DND-41 (cell line): ENCODE data around the gene PMP22.
"Not testable (repeated sequence)": the region's sequence is repeated elsewhere in the genome, so short reads cannot be mapped to it uniquely, and the experiment has no call there.

Source experiments
- ATAC-seq: fragments of 200-7000 bp; cut with Tn5 transposase; 3 replicates; pipeline ENCODE4 v1.9.1; 2021; ENCODE audit warnings: low read depth; ENCODE audit not compliant: insufficient read depth
- DNase-seq: peaks from one replicate; pipeline ENCODE4 v3.0.0-alpha.2; 2020
- H2AFZ ChIP-seq: 2 replicates; pipeline ENCODE4 v1.6.0; 2012; ENCODE audit warnings: low read depth, low read length
- H3K27ac ChIP-seq: 2 replicates; pipeline ENCODE4 v1.5.1; 2012; ENCODE audit warnings: low read length, inconsistent platforms
- H3K27me3 ChIP-seq: fragments of 200-600 bp; sonication (generic); 2 replicates; pipeline ENCODE4 v1.6.0; 2012; ENCODE audit warnings: low read length, mild to moderate bottlenecking, inconsistent platforms; ENCODE audit not compliant: insufficient read depth, poor library complexity
- H3K36me3 ChIP-seq: 2 replicates; pipeline ENCODE4 v1.5.1; 2012; ENCODE audit warnings: low read length, inconsistent platforms; ENCODE audit not compliant: insufficient read depth
- H3K4me1 ChIP-seq: 2 replicates; pipeline ENCODE4 v1.5.1; 2012; ENCODE audit warnings: mild to moderate bottlenecking, low read length; ENCODE audit not compliant: insufficient read depth
- H3K4me2 ChIP-seq: 2 replicates; pipeline ENCODE4 v1.6.0; 2012; ENCODE audit warnings: mild to moderate bottlenecking, moderate library complexity, low read length, inconsistent platforms; ENCODE audit not compliant: insufficient read depth
- H3K4me3 ChIP-seq, 2 experiments: fragments of 200-600 bp in 1 of 2; shearing (Covaris generic) in 1 of 2; 2 replicates each; pipeline ENCODE4 v1.5.1; 2012 to 2016; ENCODE audit warnings: inconsistent platforms in 2 of 2, low read length in 2 of 2, mild to moderate bottlenecking in 2 of 2, low read depth in 1 of 2, moderate library complexity in 1 of 2
- H3K79me2 ChIP-seq: 2 replicates; pipeline ENCODE4 v1.6.0; 2012; ENCODE audit warnings: low read length, inconsistent platforms; ENCODE audit not compliant: insufficient read depth
- H3K9ac ChIP-seq: 2 replicates; pipeline ENCODE4 v1.6.0; 2012; ENCODE audit warnings: low read depth, mild to moderate bottlenecking, inconsistent platforms, low read length, moderate library complexity
- H3K9me3 ChIP-seq: 2 replicates; pipeline ENCODE4 v1.5.1; 2012; ENCODE audit warnings: low read length, moderate library complexity, mild to moderate bottlenecking, inconsistent platforms; ENCODE audit not compliant: insufficient read depth, severe bottlenecking
- H4K20me1 ChIP-seq: 2 replicates; pipeline ENCODE4 v1.6.0; 2012; ENCODE audit warnings: low read length; ENCODE audit not compliant: insufficient read depth
- CTCF ChIP-seq: IDR thresholded peaks from 2 replicates; pipeline ENCODE4 v1.5.1; 2012; ENCODE audit warnings: borderline replicate concordance, low read length, moderate library complexity, mild to moderate bottlenecking; ENCODE audit not compliant: poor library complexity, severe bottlenecking; ENCODE audit errors: extremely low read depth
- EZH2 ChIP-seq: IDR thresholded peaks from 3 replicates; pipeline ENCODE4 v1.6.1; 2012; ENCODE audit warnings: borderline replicate concordance, low read depth, mild to moderate bottlenecking, moderate library complexity, low read length, inconsistent platforms; ENCODE audit not compliant: severe bottlenecking

The PMP22 gene

GRCh38 chr17:15232517-15232915 lies 32.6 kb downstream of the PMP22 start:
- Histone ChIP-seq H3K36me3 (no peaks in the 10 kb centered on the region), H3K79me2 (no peaks in the 10 kb centered on the region), H2AFZ (no peak overlapping the region), H3K4me2 (no peak overlapping the region), H3K9ac (no peak overlapping the region), H3K9me3 (no peaks in the 10 kb centered on the region), H3K4me1 (no peaks in the 10 kb centered on the region), H3K27me3 (no peaks in the 10 kb centered on the region), H4K20me1 (no peaks in the 10 kb centered on the region), H3K27ac (no peak overlapping the region), H3K4me3 (no peak overlapping the region)
- no peak for TF ChIP-seq CTCF
- TF ChIP-seq EZH2 = no peak
- ATAC-seq (no peak), DNase-seq (no peak)

- TF ChIP-seq EZH2 (no peak), CTCF (no peak)
- Histone ChIP-seq H2AFZ (no peak overlapping the region), H3K79me2 (no peaks in the 10 kb centered on the region), H3K27ac (no peak overlapping the region), H3K4me1 (no peaks in the 10 kb centered on the region), H3K9me3 (no peaks in the 10 kb centered on the region), H3K9ac (no peak overlapping the region), H3K27me3 (no peaks in the 10 kb centered on the region), H3K4me3 (no peak overlapping the region), H4K20me1 (no peaks in the 10 kb centered on the region), H3K4me2 (no peak overlapping the region), H3K36me3 (no peaks in the 10 kb centered on the region)
- DNase-seq (no peak), ATAC-seq (no peak)
Observed at GRCh38 chr17:15231851-15232516, 33.1 kb downstream of the PMP22 start.

- ATAC-seq = no peak
- H3K79me2 ChIP-seq = no peaks in the 10 kb centered on the region
- TF ChIP-seq CTCF (no peak), EZH2 (no peak)
- H3K27me3 ChIP-seq = no peaks in the 10 kb centered on the region
- H3K9me3 ChIP-seq = no peaks in the 10 kb centered on the region
- H2AFZ ChIP-seq = no peak overlapping the region
- no peak overlapping the region for H3K27ac ChIP-seq
- H3K9ac ChIP-seq = no peak overlapping the region
- H4K20me1 ChIP-seq = no peaks in the 10 kb centered on the region
- no peak overlapping the region for H3K4me3 ChIP-seq
- H3K4me2 ChIP-seq = no peak overlapping the region
- DNase-seq = no peak
- H3K36me3 ChIP-seq = no peaks in the 10 kb centered on the region
- no peaks in the 10 kb centered on the region for H3K4me1 ChIP-seq
Observed at GRCh38 chr17:15230866-15231265, 34.3 kb downstream of the PMP22 start.

GRCh38 chr17:15221827-15222226 lies 43.3 kb downstream of the PMP22 start:
- not testable (repeated sequence) for H2AFZ ChIP-seq, ATAC-seq, H3K4me2 ChIP-seq, H3K4me3 ChIP-seq, H3K79me2 ChIP-seq, H3K4me1 ChIP-seq, H3K27me3 ChIP-seq, H4K20me1 ChIP-seq, H3K27ac ChIP-seq, DNase-seq, H3K36me3 ChIP-seq, H3K9me3 ChIP-seq, H3K9ac ChIP-seq
